Prostate gland (tissue), 2 donors: ENCODE measurements around the gene LTF.

Experiments
- CTCF ChIP-seq, 4 experiments: fragments of 200-600 bp in 2 of 4; fragments of 450-650 bp in 2 of 4; sonication (generic) in 2 of 4; IDR thresholded peaks; 1 replicate in 3 of 4; 2 replicates in 1 of 4; pipeline ENCODE4 v1.5.1; 2016 to 2019; ENCODE audit warnings: antibody characterized with exemption in 4 of 4, mild to moderate bottlenecking in 2 of 4, moderate library complexity in 2 of 4
- POLR2AphosphoS5 ChIP-seq: sonication (generic); formaldehyde crosslinking; IDR thresholded peaks from one replicate; pipeline ENCODE4 v1.6.1; 2017; ENCODE audit warnings: antibody characterized with exemption

- TF ChIP-seq CTCF (IDR thresholded peaks at IDR 0.05) (no peak), POLR2AphosphoS5 (no peak)
Measured at GRCh38 chr3:46429671-46430070, 35.0 kb downstream of the LTF start.
